Measurements from ENCODE around the gene ZCCHC24. TPM values are rescaled to one million over a fixed set of nuclear protein-coding genes. Genes with fewer than 3 reads are reported as not detected.

ZCCHC24 gene
- total RNA-seq, 1 experiment from 2014 or later = 3.1 TPM

DNA sequence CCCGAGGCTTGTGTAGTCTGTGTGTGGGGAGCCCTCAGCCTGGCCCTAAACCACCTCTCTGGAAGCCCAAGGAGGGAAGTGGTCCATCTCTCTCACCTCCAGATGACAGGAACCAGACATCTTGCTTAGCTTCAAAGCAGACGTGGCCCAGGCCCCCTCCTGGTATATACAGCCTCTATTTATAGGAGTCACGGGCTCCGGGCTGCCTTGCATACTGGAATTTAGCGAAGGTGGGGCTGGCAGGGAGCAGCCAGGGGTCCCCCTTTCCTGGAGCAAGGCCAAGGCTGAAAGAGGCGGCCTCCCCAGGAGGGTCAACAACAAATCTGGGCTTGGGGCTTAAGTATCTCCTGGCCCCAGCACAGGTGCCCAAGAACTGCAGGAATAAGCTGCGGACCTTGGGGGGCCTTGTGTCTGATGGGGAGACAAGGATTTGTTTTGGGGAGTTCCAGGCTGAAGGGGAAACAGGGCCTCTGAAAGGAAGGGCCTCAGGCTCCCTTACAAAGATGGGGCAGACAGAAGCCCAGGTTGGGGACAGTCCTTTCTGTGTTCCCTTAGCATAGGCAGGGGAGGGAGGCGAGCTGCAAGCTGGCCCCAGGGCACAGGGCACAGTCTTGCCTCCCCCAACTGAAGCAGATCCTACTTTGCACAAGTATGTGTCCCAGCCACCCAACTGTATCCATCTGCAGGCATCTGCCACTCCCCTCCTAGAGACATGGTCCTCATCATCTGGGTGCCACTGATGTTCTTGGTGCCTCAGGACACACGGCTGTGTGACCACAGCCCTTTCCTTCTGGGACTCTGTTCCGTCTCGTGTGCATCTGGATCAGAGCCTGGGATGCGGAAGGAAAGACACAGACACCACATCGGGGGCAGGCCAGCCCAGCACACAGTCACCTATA lies 11.9 kb downstream of the ZCCHC24 start:
- DNase-seq = no peak
- Histone ChIP-seq H3K4me1 (0 out of 2 replicates have a peak, but pooled peaks cover 6% of the 10 kb centered on the region), H3K27me3 (replicated peaks; ENCODE audit: control insufficient read depth, insufficient read depth, low read length) (no peaks in the 10 kb centered on the region), H3K4me3 (ENCODE audit: low read depth, low read length) (no peak overlapping the region), H3K36me3 (ENCODE audit: control insufficient read depth, insufficient read depth, low read length) (no peaks in the 10 kb centered on the region), H3K9me3 (no peaks in the 10 kb centered on the region)
- ChIA-PET CTCF (no interaction called here), POLR2A (no interaction called here)
- H3K27ac Mint-ChIP-seq (ENCODE audit: unreplicated experiment) = no peak overlapping the region
- no TSS peak for BruUV-seq (replicated peaks)
- TF ChIP-seq, protein P1, sequence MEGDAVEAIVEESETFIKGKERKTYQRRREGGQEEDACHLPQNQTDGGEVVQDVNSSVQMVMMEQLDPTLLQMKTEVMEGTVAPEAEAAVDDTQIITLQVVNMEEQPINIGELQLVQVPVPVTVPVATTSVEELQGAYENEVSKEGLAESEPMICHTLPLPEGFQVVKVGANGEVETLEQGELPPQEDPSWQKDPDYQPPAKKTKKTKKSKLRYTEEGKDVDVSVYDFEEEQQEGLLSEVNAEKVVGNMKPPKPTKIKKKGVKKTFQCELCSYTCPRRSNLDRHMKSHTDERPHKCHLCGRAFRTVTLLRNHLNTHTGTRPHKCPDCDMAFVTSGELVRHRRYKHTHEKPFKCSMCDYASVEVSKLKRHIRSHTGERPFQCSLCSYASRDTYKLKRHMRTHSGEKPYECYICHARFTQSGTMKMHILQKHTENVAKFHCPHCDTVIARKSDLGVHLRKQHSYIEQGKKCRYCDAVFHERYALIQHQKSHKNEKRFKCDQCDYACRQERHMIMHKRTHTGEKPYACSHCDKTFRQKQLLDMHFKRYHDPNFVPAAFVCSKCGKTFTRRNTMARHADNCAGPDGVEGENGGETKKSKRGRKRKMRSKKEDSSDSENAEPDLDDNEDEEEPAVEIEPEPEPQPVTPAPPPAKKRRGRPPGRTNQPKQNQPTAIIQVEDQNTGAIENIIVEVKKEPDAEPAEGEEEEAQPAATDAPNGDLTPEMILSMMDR (IDR thresholded peaks at IDR 0.05; ENCODE audit: insufficient read depth in 1 of 2, low read depth in 1 of 2, low read length in 1 of 2, severe bottlenecking in 1 of 2, unreplicated experiment in 1 of 2) = no peak
- H3K4me1 Mint-ChIP-seq (ENCODE audit: low read depth, unreplicated experiment) = no peaks in the 10 kb centered on the region
- H3K36me3 Mint-ChIP-seq (ENCODE audit: insufficient read depth, unreplicated experiment) = no peaks in the 10 kb centered on the region
- intact Hi-C loops (cut with micrococcal nuclease; ENCODE audit: unreplicated experiment) = no loop called here
- H3K4me3 Mint-ChIP-seq (ENCODE audit: unreplicated experiment) = no peak overlapping the region
- no peaks in the 10 kb centered on the region for H3K27me3 Mint-ChIP-seq (ENCODE audit: insufficient read depth, unreplicated experiment)
- no peaks in the 10 kb centered on the region for H3K9me3 Mint-ChIP-seq (ENCODE audit: unreplicated experiment)

DNA sequence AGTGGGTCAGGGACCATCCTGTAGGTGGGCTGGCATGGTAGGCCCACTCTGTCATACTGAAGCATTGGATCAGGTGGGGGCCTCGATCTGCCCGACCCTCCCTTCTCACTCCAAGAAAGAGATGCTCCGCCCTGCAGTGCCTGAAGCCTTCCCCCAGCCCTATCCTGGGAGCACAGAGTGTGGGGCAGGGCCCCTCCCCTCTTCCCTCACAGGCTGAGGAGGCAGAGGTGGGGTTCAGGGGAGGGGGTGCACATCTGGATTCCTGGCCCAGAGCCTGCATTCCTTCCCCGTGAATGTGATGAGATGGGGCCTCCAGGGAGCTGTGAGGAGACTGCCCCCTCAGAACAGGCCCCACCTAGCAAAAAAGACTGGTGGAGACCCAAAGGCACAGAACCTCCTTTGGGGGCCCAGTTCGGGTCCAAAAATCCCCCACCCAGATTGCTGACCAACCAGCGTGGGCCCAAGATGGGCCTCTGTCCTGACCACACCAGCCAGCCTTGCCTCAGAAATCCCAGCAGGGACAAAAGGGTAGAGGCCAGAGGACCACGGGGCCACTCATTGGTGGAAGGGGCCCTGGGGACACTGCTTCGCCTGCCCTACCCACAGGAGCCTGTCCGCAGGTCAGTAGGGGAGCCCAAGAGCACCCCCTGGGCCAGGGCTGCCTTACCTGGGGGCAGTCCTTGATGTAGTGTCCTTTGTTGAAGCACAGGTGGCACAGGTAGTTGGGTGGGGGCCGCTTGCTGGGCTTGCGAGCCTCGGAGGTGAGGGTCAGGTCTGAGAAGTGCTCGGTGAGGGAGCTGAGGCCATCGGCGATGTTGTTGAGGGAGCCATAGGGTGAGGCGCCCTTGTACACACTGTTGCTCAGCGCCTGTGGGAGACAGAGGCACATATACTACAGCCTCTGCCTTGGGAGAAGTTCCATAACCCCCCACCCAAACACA lies 13.3 kb downstream of the ZCCHC24 start:
- no peak overlapping the region for H3K27ac Mint-ChIP-seq (ENCODE audit: unreplicated experiment)
- Histone ChIP-seq H3K36me3 (ENCODE audit: control insufficient read depth, insufficient read depth, low read length) (no peaks in the 10 kb centered on the region), H3K27me3 (replicated peaks; ENCODE audit: control insufficient read depth, insufficient read depth, low read length) (no peaks in the 10 kb centered on the region), H3K9me3 (no peaks in the 10 kb centered on the region), H3K4me3 (ENCODE audit: low read depth, low read length) (no peak overlapping the region), H3K4me1 (0 out of 2 replicates have a peak, but pooled peaks cover 6% of the 10 kb centered on the region)
- ChIA-PET CTCF (no interaction called here), POLR2A (no interaction called here)
- BruUV-seq (replicated peaks) = no TSS peak
- TF ChIP-seq, protein P1 (IDR thresholded peaks at IDR 0.05; ENCODE audit: insufficient read depth in 1 of 2, low read depth in 1 of 2, low read length in 1 of 2, severe bottlenecking in 1 of 2, unreplicated experiment in 1 of 2) = no peak
- H3K27me3 Mint-ChIP-seq (ENCODE audit: insufficient read depth, unreplicated experiment) = no peaks in the 10 kb centered on the region
- H3K9me3 Mint-ChIP-seq (ENCODE audit: unreplicated experiment) = no peaks in the 10 kb centered on the region
- intact Hi-C loops (cut with micrococcal nuclease; ENCODE audit: unreplicated experiment) = no loop called here
- H3K36me3 Mint-ChIP-seq (ENCODE audit: insufficient read depth, unreplicated experiment) = no peaks in the 10 kb centered on the region
- H3K4me3 Mint-ChIP-seq (ENCODE audit: unreplicated experiment) = no peak overlapping the region
- H3K4me1 Mint-ChIP-seq (ENCODE audit: low read depth, unreplicated experiment) = no peaks in the 10 kb centered on the region
- no peak for DNase-seq

DNA sequence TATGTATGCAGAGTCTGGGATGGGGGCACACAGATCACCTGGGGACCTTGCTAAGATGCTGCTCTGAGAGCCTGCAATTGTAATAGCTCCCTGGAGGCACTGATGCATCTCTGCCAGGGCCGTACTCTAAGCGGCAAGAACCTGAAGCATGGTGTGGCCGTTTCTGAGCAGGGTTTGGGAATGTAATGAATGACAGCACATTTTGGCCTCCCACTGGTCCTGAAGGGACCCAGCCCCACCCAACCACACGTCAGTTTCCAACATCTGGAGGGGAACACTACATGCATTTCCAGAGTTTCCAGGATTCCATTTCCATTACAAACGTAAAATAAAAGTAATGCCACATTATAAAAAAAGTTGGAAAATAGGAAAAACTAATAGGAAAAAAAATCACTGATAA lies 14.0 kb downstream of the ZCCHC24 start:
- Histone ChIP-seq H3K4me1 (0 out of 2 replicates have a peak, but pooled peaks cover 6% of the 10 kb centered on the region), H3K4me3 (ENCODE audit: low read depth, low read length) (no peak overlapping the region), H3K36me3 (ENCODE audit: control insufficient read depth, insufficient read depth, low read length) (no peaks in the 10 kb centered on the region), H3K9me3 (no peaks in the 10 kb centered on the region), H3K27me3 (replicated peaks; ENCODE audit: control insufficient read depth, insufficient read depth, low read length) (no peaks in the 10 kb centered on the region)
- no peak overlapping the region for H3K27ac Mint-ChIP-seq (ENCODE audit: unreplicated experiment)
- TF ChIP-seq, protein P1 (IDR thresholded peaks at IDR 0.05; ENCODE audit: insufficient read depth in 1 of 2, low read depth in 1 of 2, low read length in 1 of 2, severe bottlenecking in 1 of 2, unreplicated experiment in 1 of 2) = no peak
- H3K36me3 Mint-ChIP-seq (ENCODE audit: insufficient read depth, unreplicated experiment) = no peaks in the 10 kb centered on the region
- no TSS peak for BruUV-seq (replicated peaks)
- no peaks in the 10 kb centered on the region for H3K9me3 Mint-ChIP-seq (ENCODE audit: unreplicated experiment)
- H3K4me1 Mint-ChIP-seq (ENCODE audit: low read depth, unreplicated experiment) = no peaks in the 10 kb centered on the region
- no peak overlapping the region for H3K4me3 Mint-ChIP-seq (ENCODE audit: unreplicated experiment)
- intact Hi-C loops (cut with micrococcal nuclease; ENCODE audit: unreplicated experiment) = no loop called here
- CTCF ChIA-PET = interaction anchor here (2.4 kb wide), 1 partner anchor 57 kb away, joined by 6 read pairs; no protein-coding TSS in a partner anchor
- POLR2A ChIA-PET = no interaction called here
- H3K27me3 Mint-ChIP-seq (ENCODE audit: insufficient read depth, unreplicated experiment) = no peaks in the 10 kb centered on the region
- DNase-seq = no peak

Data from Caco-2 (cell line).